ENCODE data around the gene CDH4.

DNA sequence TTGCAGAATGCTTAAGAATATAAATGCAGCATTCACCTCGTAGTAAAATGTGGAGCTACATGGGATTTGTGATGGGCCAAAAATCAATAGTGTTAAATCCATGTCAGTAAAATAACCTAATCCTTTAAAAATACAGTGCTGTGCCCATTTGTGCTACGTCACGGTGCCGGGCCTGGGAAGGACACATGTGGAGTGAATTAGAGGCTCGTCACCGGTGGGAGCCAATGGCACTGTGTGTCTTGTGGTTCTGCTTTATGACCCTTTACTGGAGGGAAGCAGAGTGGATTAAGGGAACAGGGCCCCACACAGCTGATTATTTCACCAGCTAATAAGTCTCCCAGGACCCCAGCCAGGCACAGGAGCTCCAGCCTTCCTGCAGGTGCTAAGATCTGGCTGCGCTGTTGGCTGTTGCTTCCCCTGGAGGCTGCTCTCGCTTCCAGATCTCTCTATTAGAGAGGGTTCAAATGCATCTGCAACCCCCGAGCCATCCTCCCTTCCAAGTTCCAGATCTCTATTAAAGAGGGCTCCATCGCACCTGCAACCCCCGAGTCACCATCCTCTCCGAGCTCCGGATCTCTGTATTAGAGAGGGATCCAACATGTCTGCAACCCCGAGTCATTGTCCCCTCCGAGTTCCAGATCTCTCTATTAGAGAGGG lies 405.8 kb downstream of the CDH4 start:
- TF ChIP-seq POLR2A (IDR thresholded peaks at IDR 0.05): no peak
- TF ChIP-seq, protein P1, sequence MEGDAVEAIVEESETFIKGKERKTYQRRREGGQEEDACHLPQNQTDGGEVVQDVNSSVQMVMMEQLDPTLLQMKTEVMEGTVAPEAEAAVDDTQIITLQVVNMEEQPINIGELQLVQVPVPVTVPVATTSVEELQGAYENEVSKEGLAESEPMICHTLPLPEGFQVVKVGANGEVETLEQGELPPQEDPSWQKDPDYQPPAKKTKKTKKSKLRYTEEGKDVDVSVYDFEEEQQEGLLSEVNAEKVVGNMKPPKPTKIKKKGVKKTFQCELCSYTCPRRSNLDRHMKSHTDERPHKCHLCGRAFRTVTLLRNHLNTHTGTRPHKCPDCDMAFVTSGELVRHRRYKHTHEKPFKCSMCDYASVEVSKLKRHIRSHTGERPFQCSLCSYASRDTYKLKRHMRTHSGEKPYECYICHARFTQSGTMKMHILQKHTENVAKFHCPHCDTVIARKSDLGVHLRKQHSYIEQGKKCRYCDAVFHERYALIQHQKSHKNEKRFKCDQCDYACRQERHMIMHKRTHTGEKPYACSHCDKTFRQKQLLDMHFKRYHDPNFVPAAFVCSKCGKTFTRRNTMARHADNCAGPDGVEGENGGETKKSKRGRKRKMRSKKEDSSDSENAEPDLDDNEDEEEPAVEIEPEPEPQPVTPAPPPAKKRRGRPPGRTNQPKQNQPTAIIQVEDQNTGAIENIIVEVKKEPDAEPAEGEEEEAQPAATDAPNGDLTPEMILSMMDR (IDR thresholded peaks at IDR 0.05): no peak
- TF ChIP-seq EP300 (IDR thresholded peaks at IDR 0.05): no peak

Data from upper lobe of left lung (tissue), 4 donors.